H9 (cell line): Measurements from ENCODE around the gene OPHN1. TPM values are rescaled to one million over a fixed set of nuclear protein-coding genes. Genes with fewer than 3 reads are reported as not detected.

Experiments used
- DNase-seq: peaks from one replicate; pipeline ENCODE4 v3.0.0-alpha.2; 2017
- H2AFZ ChIP-seq: one replicate; pipeline ENCODE4 v1.6.1; 2013; ENCODE audit warnings: mild to moderate bottlenecking, low read length, control low read depth, moderate library complexity
- H2AK5ac ChIP-seq: 2 replicates; pipeline ENCODE4 v1.6.1; 2013; ENCODE audit warnings: low read length, control low read depth, mixed read lengths; ENCODE audit not compliant: insufficient read length
- H2BK120ac ChIP-seq: one replicate; pipeline ENCODE4 v1.6.1; 2013; ENCODE audit warnings: low read depth, mild to moderate bottlenecking, low read length, control low read depth, inconsistent platforms; ENCODE audit not compliant: poor library complexity, severe bottlenecking
- H2BK12ac ChIP-seq: 2 replicates; pipeline ENCODE4 v1.6.1; 2013; ENCODE audit warnings: low read length, control low read depth, mixed read lengths, low read depth; ENCODE audit not compliant: insufficient read length
- H2BK15ac ChIP-seq: 2 replicates; pipeline ENCODE4 v1.6.1; 2013; ENCODE audit warnings: low read depth, low read length, control low read depth
- H2BK20ac ChIP-seq: one replicate; pipeline ENCODE4 v1.6.1; 2013; ENCODE audit warnings: low read depth, mild to moderate bottlenecking, low read length, control low read depth, inconsistent platforms; ENCODE audit not compliant: poor library complexity, severe bottlenecking
- H2BK5ac ChIP-seq: 2 replicates; pipeline ENCODE4 v1.6.1; 2013; ENCODE audit warnings: low read length, control low read depth, mixed read lengths; ENCODE audit not compliant: insufficient read length
- H3K14ac ChIP-seq: 2 replicates; pipeline ENCODE4 v1.6.1; 2013; ENCODE audit warnings: low read length, control low read depth; ENCODE audit not compliant: insufficient read depth
- H3K18ac ChIP-seq: 2 replicates; pipeline ENCODE4 v1.6.1; 2013; ENCODE audit warnings: low read depth, mild to moderate bottlenecking, mixed read lengths, low read length, control low read depth; ENCODE audit not compliant: insufficient read length
- H3K23ac ChIP-seq: 2 replicates; pipeline ENCODE4 v1.6.1; 2013; ENCODE audit warnings: low read length, control low read depth, mixed read lengths, low read depth; ENCODE audit not compliant: insufficient read length
- H3K23me2 ChIP-seq: 2 replicates; pipeline ENCODE4 v1.6.1; 2013; ENCODE audit warnings: low read depth, mild to moderate bottlenecking, mixed read lengths, low read length, control low read depth; ENCODE audit not compliant: insufficient read length, poor library complexity, severe bottlenecking
- H3K27ac ChIP-seq: 2 replicates; pipeline ENCODE4 v1.5.1; 2013; ENCODE audit warnings: low read length, control low read depth, mixed read lengths, low read depth; ENCODE audit not compliant: insufficient read length
- H3K27me3 ChIP-seq: 2 replicates; pipeline ENCODE4 v1.6.1; 2013; ENCODE audit warnings: low read length, control low read depth, inconsistent platforms; ENCODE audit not compliant: insufficient read depth
- H3K4ac ChIP-seq: 2 replicates; pipeline ENCODE4 v1.6.1; 2013; ENCODE audit warnings: low read depth, mild to moderate bottlenecking, control low read depth, inconsistent platforms, low read length, moderate library complexity
- H3K4me1 ChIP-seq: 2 replicates; pipeline ENCODE4 v1.6.1; 2013; ENCODE audit warnings: low read length, control low read depth, inconsistent platforms; ENCODE audit not compliant: insufficient read depth
- H3K4me2 ChIP-seq: 2 replicates; pipeline ENCODE4 v1.6.1; 2013; ENCODE audit warnings: low read length, control low read depth, mixed read lengths; ENCODE audit not compliant: insufficient read length, insufficient read depth
- H3K56ac ChIP-seq: 2 replicates; pipeline ENCODE4 v1.6.1; 2013; ENCODE audit warnings: low read depth, mild to moderate bottlenecking, mixed read lengths, low read length, control low read depth; ENCODE audit not compliant: insufficient read length
- H3K79me1 ChIP-seq: 2 replicates; pipeline ENCODE4 v1.6.1; 2013; ENCODE audit warnings: low read depth, mild to moderate bottlenecking, moderate library complexity, low read length, control low read depth, inconsistent platforms; ENCODE audit not compliant: insufficient read depth, poor library complexity, severe bottlenecking
- H3K79me2 ChIP-seq: 2 replicates; pipeline ENCODE4 v1.6.1; 2013; ENCODE audit warnings: low read length, control low read depth, inconsistent platforms; ENCODE audit not compliant: insufficient read depth
- H3K9ac ChIP-seq: 2 replicates; pipeline ENCODE4 v1.6.1; 2013; ENCODE audit warnings: low read length, control low read depth, mixed read lengths; ENCODE audit not compliant: insufficient read length; ENCODE audit errors: extremely low read depth
- H3K9me3 ChIP-seq: one replicate; pipeline ENCODE4 v1.6.1; 2013; ENCODE audit warnings: low read depth, low read length, inconsistent platforms; ENCODE audit not compliant: control insufficient read depth
- H3T11ph ChIP-seq: one replicate; pipeline ENCODE4 v1.6.1; 2013; ENCODE audit warnings: mild to moderate bottlenecking, low read length, control low read depth, inconsistent platforms
- H4K20me1 ChIP-seq: one replicate; pipeline ENCODE4 v1.6.1; 2013; ENCODE audit not compliant: control insufficient read depth, insufficient read length, insufficient read depth
- H4K5ac ChIP-seq: 2 replicates; pipeline ENCODE4 v1.6.1; 2013; ENCODE audit warnings: low read depth, mild to moderate bottlenecking, mixed read lengths, low read length, control low read depth; ENCODE audit not compliant: insufficient read length
- H4K8ac ChIP-seq: replicated peaks from 2 replicates; pipeline ENCODE4 v1.6.1; 2013; ENCODE audit warnings: low read length, control low read depth, mixed read lengths, low read depth; ENCODE audit not compliant: insufficient read length
- H4K91ac ChIP-seq: 2 replicates; pipeline ENCODE4 v1.6.1; 2013; ENCODE audit warnings: low read depth, mild to moderate bottlenecking, moderate library complexity, mixed read lengths, low read length, control low read depth; ENCODE audit not compliant: insufficient read length
- H3K27ac Mint-ChIP-seq, 3 experiments: 2 replicates in 2 of 3; 3 replicates in 1 of 3; pipeline ENCODE4 v1.8.0; 2020 to 2021; ENCODE audit warnings: mixed read lengths in 3 of 3, mild to moderate bottlenecking in 1 of 3, moderate library complexity in 1 of 3
- H3K27me3 Mint-ChIP-seq: 2 replicates; pipeline ENCODE4 v1.8.0; 2021; ENCODE audit warnings: low read depth, mild to moderate bottlenecking, moderate library complexity, mixed read lengths
- H3K36me3 Mint-ChIP-seq, 3 experiments: 2 replicates in 2 of 3; 3 replicates in 1 of 3; pipeline ENCODE4 v1.8.0; 2020 to 2021; ENCODE audit warnings: low read depth in 3 of 3, mixed read lengths in 3 of 3; ENCODE audit not compliant: insufficient read depth in 1 of 3
- H3K4me1 Mint-ChIP-seq, 2 experiments: 2 replicates each; pipeline ENCODE4 v1.8.0; 2020; ENCODE audit warnings: mixed read lengths in 2 of 2
- H3K4me3 Mint-ChIP-seq, 2 experiments: 2 replicates in 1 of 2; 3 replicates in 1 of 2; pipeline ENCODE4 v1.8.0; 2020 to 2021; ENCODE audit warnings: mild to moderate bottlenecking in 2 of 2, mixed read lengths in 2 of 2, moderate library complexity in 1 of 2
- H3K9me3 Mint-ChIP-seq, 2 experiments: 2 replicates in 1 of 2; 3 replicates in 1 of 2; pipeline ENCODE4 v1.8.0; 2020; ENCODE audit warnings: mild to moderate bottlenecking in 2 of 2, mixed read lengths in 2 of 2, moderate library complexity in 1 of 2
- CTCF ChIP-seq: fragments of 200-600 bp; sonication (generic); conservative IDR thresholded peaks from 3 replicates; pipeline ENCODE4 v1.8.0; 2021; ENCODE audit warnings: antibody characterized with exemption, mild to moderate bottlenecking
- WGBS: extraction: QIAGEN DNeasy Blood & Tissue Kit; methylation state at CpG from one replicate; pipeline ENCODE4 v1.1.7; 2013; ENCODE audit warnings: missing lambda C conversion rate, low lambda C conversion rate, mixed read lengths; ENCODE audit not compliant: insufficient read length; ENCODE audit errors: extremely low coverage; 5-methylcytosine and 5-hydroxymethylcytosine counted together
- total RNA-seq: library from RNA; stranded (reverse); gene quantifications from 2 replicates; pipeline ENCODE4 v1.2.1, GENCODE V29; 2021

The OPHN1 gene
- total RNA-seq, 1 experiment from 2014 or later, result 1.5 TPM

- H2BK120ac ChIP-seq, result no peak overlapping the region
- H3K27ac Mint-ChIP-seq, result no peak overlapping the region
- no peak overlapping the region for H3K14ac ChIP-seq
- H3K9ac ChIP-seq, result no peak overlapping the region
- H4K20me1 ChIP-seq, result no peaks in the 10 kb centered on the region
- no peak overlapping the region for H4K91ac ChIP-seq
- H3T11ph ChIP-seq, result no peak overlapping the region
- no peaks in the 10 kb centered on the region for H3K23me2 ChIP-seq
- no peak overlapping the region for H2AFZ ChIP-seq
- no peak for TF ChIP-seq CTCF
- peaks cover 60 to 70% of the 10 kb centered on the region in 2 experiments for H3K9me3 Mint-ChIP-seq
- H2BK5ac ChIP-seq, result no peak overlapping the region
- H3K36me3 Mint-ChIP-seq, result peaks cover 0 to 6% (median 1%) of the 10 kb centered on the region in 3 experiments; a peak in 3 of 7 replicates
- no peak overlapping the region for H3K18ac ChIP-seq
- DNase-seq, result no peak
- WGBS, result no CpG with 5 or more reads among the region's 5 CpGs
- H3K79me1 ChIP-seq, result no peaks in the 10 kb centered on the region
- H3K4me1 Mint-ChIP-seq, result peaks cover 11 to 13% of the 10 kb centered on the region in 2 experiments
- no peak overlapping the region for H4K8ac ChIP-seq
- H3K27me3 Mint-ChIP-seq, result no peaks in the 10 kb centered on the region
- H3K79me2 ChIP-seq, result no peaks in the 10 kb centered on the region
- no peak overlapping the region for H2BK12ac ChIP-seq
- H3K4me3 Mint-ChIP-seq, result no peak overlapping the region
- no peaks in the 10 kb centered on the region for H3K27me3 ChIP-seq
- no peak overlapping the region for H2BK20ac ChIP-seq
- no peak overlapping the region for H3K23ac ChIP-seq
- H3K27ac ChIP-seq, result no peak overlapping the region
- peaks cover 4% of the 10 kb centered on the region for H3K9me3 ChIP-seq
- no peak overlapping the region for H3K4ac ChIP-seq
- H2BK15ac ChIP-seq, result no peak overlapping the region
- no peak overlapping the region for H4K5ac ChIP-seq
- no peak overlapping the region for H3K56ac ChIP-seq
- no peaks in the 10 kb centered on the region; the same call in 1 of the 2 replicates for H3K4me1 ChIP-seq
- no peak overlapping the region for H2AK5ac ChIP-seq
- no peak overlapping the region for H3K4me2 ChIP-seq
Measured at GRCh38 chrX:68232206-68232605, 201.1 kb downstream of the OPHN1 start.
